ENCODE measurements around the gene VKORC1L1. TPM values are rescaled to one million over a fixed set of nuclear protein-coding genes. Genes with fewer than 3 reads are reported as not detected.
"Not testable (repeated sequence)": the region's sequence is repeated elsewhere in the genome, so short reads cannot be mapped to it uniquely, and the experiment has no call there.

The VKORC1L1 gene
- total RNA-seq, 1 experiment from 2014 or later: 23.6 TPM

GRCh38 chr7:65892161-65892560 lies 19.3 kb downstream of the VKORC1L1 start:
- no peak overlapping the region for H3K4me3 ChIP-seq (ENCODE audit: low read length)
- no peaks in the 10 kb centered on the region for H3K9me3 ChIP-seq (ENCODE audit: low read length)
- no peaks in the 10 kb centered on the region for H3K4me1 ChIP-seq (ENCODE audit: low read length)
- no peak overlapping the region for H3K9ac ChIP-seq (ENCODE audit: low read length)
- no peak overlapping the region for H3K27ac ChIP-seq (ENCODE audit: low read length)
- H3K79me2 ChIP-seq (ENCODE audit: low read length): peaks cover 88% of the 10 kb centered on the region
- H3K9me2 ChIP-seq (replicated peaks; ENCODE audit: insufficient read depth, low read length): no peaks in the 10 kb centered on the region
- peaks cover 22% of the 10 kb centered on the region for H3K36me3 ChIP-seq (ENCODE audit: insufficient read depth, low read length)
- no peaks in the 10 kb centered on the region for H3K27me3 ChIP-seq (ENCODE audit: low read length)
- no peak overlapping the region for H3K4me2 ChIP-seq (ENCODE audit: low read depth, low read length, poor library complexity, severe bottlenecking)
- DNase-seq: no peak
- H2AFZ ChIP-seq (ENCODE audit: low read length): no peak overlapping the region
- H4K20me1 ChIP-seq (ENCODE audit: insufficient read depth, low read depth, low read length): no peaks in the 10 kb centered on the region

- H3K27ac ChIP-seq (ENCODE audit: low read length): no peak overlapping the region
- no peak overlapping the region for H3K4me2 ChIP-seq (ENCODE audit: low read depth, low read length, poor library complexity, severe bottlenecking)
- no peak overlapping the region for H3K4me3 ChIP-seq (ENCODE audit: low read length)
- H3K4me1 ChIP-seq (ENCODE audit: low read length): no peaks in the 10 kb centered on the region
- no peaks in the 10 kb centered on the region for H4K20me1 ChIP-seq (ENCODE audit: insufficient read depth, low read depth, low read length)
- no peak overlapping the region for H3K9ac ChIP-seq (ENCODE audit: low read length)
- H3K9me3 ChIP-seq (ENCODE audit: low read length): no peaks in the 10 kb centered on the region
- H3K79me2 ChIP-seq (ENCODE audit: low read length): peaks cover 84% of the 10 kb centered on the region
- peaks cover 22% of the 10 kb centered on the region for H3K36me3 ChIP-seq (ENCODE audit: insufficient read depth, low read length)
- H2AFZ ChIP-seq (ENCODE audit: low read length): no peak overlapping the region
- H3K9me2 ChIP-seq (replicated peaks; ENCODE audit: insufficient read depth, low read length): no peaks in the 10 kb centered on the region
- H3K27me3 ChIP-seq (ENCODE audit: low read length): no peaks in the 10 kb centered on the region
- no peak for DNase-seq
Measured at GRCh38 chr7:65892835-65893234, 20.0 kb downstream of the VKORC1L1 start.

GRCh38 chr7:65896279-65896870 lies 23.5 kb downstream of the VKORC1L1 start:
- H3K4me2 ChIP-seq (ENCODE audit: low read depth, low read length, poor library complexity, severe bottlenecking): no peak overlapping the region
- H3K9me2 ChIP-seq (replicated peaks; ENCODE audit: insufficient read depth, low read length): no peaks in the 10 kb centered on the region
- peaks cover 28% of the 10 kb centered on the region for H3K36me3 ChIP-seq (ENCODE audit: insufficient read depth, low read length)
- no peaks in the 10 kb centered on the region for H3K9me3 ChIP-seq (ENCODE audit: low read length)
- H3K79me2 ChIP-seq (ENCODE audit: low read length): peaks cover 76% of the 10 kb centered on the region
- no peaks in the 10 kb centered on the region for H4K20me1 ChIP-seq (ENCODE audit: insufficient read depth, low read depth, low read length)
- no peak for DNase-seq
- no peak overlapping the region for H3K4me3 ChIP-seq (ENCODE audit: low read length)
- no peak overlapping the region for H3K9ac ChIP-seq (ENCODE audit: low read length)
- H3K27me3 ChIP-seq (ENCODE audit: low read length): no peaks in the 10 kb centered on the region
- H2AFZ ChIP-seq (ENCODE audit: low read length): no peak overlapping the region
- no peaks in the 10 kb centered on the region for H3K4me1 ChIP-seq (ENCODE audit: low read length)
- no peak overlapping the region for H3K27ac ChIP-seq (ENCODE audit: low read length)

GRCh38 chr7:65897289-65897688 lies 24.4 kb downstream of the VKORC1L1 start:
- Histone ChIP-seq H3K79me2 (ENCODE audit: low read length) (peaks cover 73% of the 10 kb centered on the region), H3K36me3 (ENCODE audit: insufficient read depth, low read length) (peaks cover 21% of the 10 kb centered on the region)
- H3K4me2 ChIP-seq (ENCODE audit: low read depth, low read length, poor library complexity, severe bottlenecking); H3K9me2 ChIP-seq (replicated peaks; ENCODE audit: insufficient read depth, low read length); DNase-seq; H3K4me3 ChIP-seq (ENCODE audit: low read length); H3K27ac ChIP-seq (ENCODE audit: low read length); H3K27me3 ChIP-seq (ENCODE audit: low read length); H4K20me1 ChIP-seq (ENCODE audit: insufficient read depth, low read depth, low read length); H3K9ac ChIP-seq (ENCODE audit: low read length); H3K4me1 ChIP-seq (ENCODE audit: low read length); H2AFZ ChIP-seq (ENCODE audit: low read length); H3K9me3 ChIP-seq (ENCODE audit: low read length): not testable (repeated sequence)

- H4K20me1 ChIP-seq (ENCODE audit: insufficient read depth, low read depth, low read length); H3K4me3 ChIP-seq (ENCODE audit: low read length); H3K9me2 ChIP-seq (replicated peaks; ENCODE audit: insufficient read depth, low read length); H3K27me3 ChIP-seq (ENCODE audit: low read length); H3K27ac ChIP-seq (ENCODE audit: low read length); H3K4me1 ChIP-seq (ENCODE audit: low read length); H2AFZ ChIP-seq (ENCODE audit: low read length); H3K4me2 ChIP-seq (ENCODE audit: low read depth, low read length, poor library complexity, severe bottlenecking); H3K9ac ChIP-seq (ENCODE audit: low read length); H3K9me3 ChIP-seq (ENCODE audit: low read length); DNase-seq: not testable (repeated sequence)
- H3K36me3 ChIP-seq (ENCODE audit: insufficient read depth, low read length): peaks cover 16% of the 10 kb centered on the region
- H3K79me2 ChIP-seq (ENCODE audit: low read length): peaks cover 68% of the 10 kb centered on the region
Measured at GRCh38 chr7:65898677-65899447, 26.0 kb downstream of the VKORC1L1 start.

- H3K27ac ChIP-seq (ENCODE audit: low read length): no peak overlapping the region
- no peak for DNase-seq
Measured at GRCh38 chr7:65902306-65902705, 29.4 kb downstream of the VKORC1L1 start.

GRCh38 chr7:65907501-65908198 lies 34.8 kb downstream of the VKORC1L1 start:
- Histone ChIP-seq H4K20me1 (ENCODE audit: insufficient read depth, low read depth, low read length) (peaks cover 11% of the 10 kb centered on the region; the same call in 1 of the 2 replicates), H3K27ac (ENCODE audit: low read length) (no peak overlapping the region), H3K4me2 (ENCODE audit: low read depth, low read length, poor library complexity, severe bottlenecking) (no peak overlapping the region), H3K4me1 (ENCODE audit: low read length) (no peaks in the 10 kb centered on the region), H3K36me3 (ENCODE audit: insufficient read depth, low read length) (peaks cover 15% of the 10 kb centered on the region), H3K9me3 (ENCODE audit: low read length) (no peaks in the 10 kb centered on the region; the same call in 1 of the 2 replicates), H2AFZ (ENCODE audit: low read length) (no peak overlapping the region), H3K9me2 (replicated peaks; ENCODE audit: insufficient read depth, low read length) (no peaks in the 10 kb centered on the region), H3K4me3 (ENCODE audit: low read length) (no peak overlapping the region), H3K27me3 (ENCODE audit: low read length) (no peaks in the 10 kb centered on the region), H3K9ac (ENCODE audit: low read length) (no peak overlapping the region), H3K79me2 (ENCODE audit: low read length) (peaks cover 83% of the 10 kb centered on the region)
- no peak for DNase-seq

More at GRCh38 chr7:65902306-65902705, 29.4 kb downstream of the VKORC1L1 start:
- H3K9ac ChIP-seq (ENCODE audit: low read length): no peak overlapping the region
- no peak overlapping the region for H2AFZ ChIP-seq (ENCODE audit: low read length)
- no peaks in the 10 kb centered on the region for H3K9me2 ChIP-seq (replicated peaks; ENCODE audit: insufficient read depth, low read length)
- no peaks in the 10 kb centered on the region for H4K20me1 ChIP-seq (ENCODE audit: insufficient read depth, low read depth, low read length)
- no peaks in the 10 kb centered on the region for H3K27me3 ChIP-seq (ENCODE audit: low read length)
- H3K79me2 ChIP-seq (ENCODE audit: low read length): peaks cover 71% of the 10 kb centered on the region
- no peaks in the 10 kb centered on the region; the same call in 1 of the 2 replicates for H3K9me3 ChIP-seq (ENCODE audit: low read length)
- H3K4me3 ChIP-seq (ENCODE audit: low read length): no peak overlapping the region
- H3K4me1 ChIP-seq (ENCODE audit: low read length): no peaks in the 10 kb centered on the region
- H3K4me2 ChIP-seq (ENCODE audit: low read depth, low read length, poor library complexity, severe bottlenecking): no peak overlapping the region
- H3K36me3 ChIP-seq (ENCODE audit: insufficient read depth, low read length): peaks cover 28% of the 10 kb centered on the region

- Histone ChIP-seq H3K36me3 (ENCODE audit: insufficient read depth, low read length) (no peaks in the 10 kb centered on the region), H3K4me2 (ENCODE audit: low read depth, low read length, poor library complexity, severe bottlenecking) (no peak overlapping the region), H3K4me3 (ENCODE audit: low read length) (no peak overlapping the region), H3K9me3 (ENCODE audit: low read length) (no peaks in the 10 kb centered on the region), H3K27ac (ENCODE audit: low read length) (no peak overlapping the region), H3K9ac (ENCODE audit: low read length) (no peak overlapping the region), H3K4me1 (ENCODE audit: low read length) (peaks cover under 1% of the 10 kb centered on the region), H3K27me3 (ENCODE audit: low read length) (no peaks in the 10 kb centered on the region), H3K79me2 (ENCODE audit: low read length) (peaks cover 84% of the 10 kb centered on the region), H4K20me1 (ENCODE audit: insufficient read depth, low read depth, low read length) (peaks cover 11% of the 10 kb centered on the region; the same call in 1 of the 2 replicates), H3K9me2 (replicated peaks; ENCODE audit: insufficient read depth, low read length) (no peaks in the 10 kb centered on the region), H2AFZ (ENCODE audit: low read length) (no peak overlapping the region)
- no peak for DNase-seq
Measured at GRCh38 chr7:65910237-65910636, 37.4 kb downstream of the VKORC1L1 start.
